GM19025 (cell line): ENCODE measurements around the gene TCOF1.

Experiments
- ATAC-seq: cut with Tn5 transposase; IDR thresholded peaks from one replicate; pipeline ENCODE4 v1.9.1; 2021; ENCODE audit warnings: mild to moderate bottlenecking, low read depth, moderate library complexity; ENCODE audit not compliant: unreplicated experiment

Gene TCOF1

GRCh38 chr5:150347003-150347402, 10.5 kb upstream of the TCOF1 start:
- ATAC-seq: no peak

GRCh38 chr5:150347451-150347850, 10.0 kb upstream of the TCOF1 start:
- ATAC-seq: no peak

DNA sequence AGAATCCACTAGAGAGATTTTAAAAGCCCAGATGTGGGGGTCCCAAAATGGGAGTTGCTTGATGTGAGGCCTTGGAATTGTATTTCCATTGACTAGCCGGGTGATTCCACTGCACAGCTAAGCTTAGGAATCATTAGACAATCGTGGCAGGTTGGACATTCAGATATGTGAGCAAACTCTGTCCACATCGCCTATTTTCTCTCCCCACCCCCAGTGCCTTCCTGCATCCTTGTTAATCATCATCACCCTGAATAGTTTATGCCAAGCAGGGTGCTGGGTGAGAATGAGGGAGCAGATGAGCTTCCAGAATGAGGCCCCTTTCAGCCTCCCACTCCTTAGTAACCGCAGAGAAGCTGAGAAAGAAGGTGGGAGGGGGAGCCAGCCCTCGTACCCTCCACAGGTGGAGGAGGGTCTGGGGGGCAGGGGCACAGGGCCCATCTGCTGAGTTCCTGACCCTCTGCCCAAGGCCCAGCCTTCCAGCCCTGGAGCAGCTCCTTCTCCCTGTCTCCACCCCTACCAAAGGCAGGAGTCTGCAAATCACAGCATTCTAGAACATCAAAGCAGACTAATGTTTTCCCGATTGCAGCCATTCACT, 7.7 kb upstream of the TCOF1 start:
- no peak for ATAC-seq

DNA sequence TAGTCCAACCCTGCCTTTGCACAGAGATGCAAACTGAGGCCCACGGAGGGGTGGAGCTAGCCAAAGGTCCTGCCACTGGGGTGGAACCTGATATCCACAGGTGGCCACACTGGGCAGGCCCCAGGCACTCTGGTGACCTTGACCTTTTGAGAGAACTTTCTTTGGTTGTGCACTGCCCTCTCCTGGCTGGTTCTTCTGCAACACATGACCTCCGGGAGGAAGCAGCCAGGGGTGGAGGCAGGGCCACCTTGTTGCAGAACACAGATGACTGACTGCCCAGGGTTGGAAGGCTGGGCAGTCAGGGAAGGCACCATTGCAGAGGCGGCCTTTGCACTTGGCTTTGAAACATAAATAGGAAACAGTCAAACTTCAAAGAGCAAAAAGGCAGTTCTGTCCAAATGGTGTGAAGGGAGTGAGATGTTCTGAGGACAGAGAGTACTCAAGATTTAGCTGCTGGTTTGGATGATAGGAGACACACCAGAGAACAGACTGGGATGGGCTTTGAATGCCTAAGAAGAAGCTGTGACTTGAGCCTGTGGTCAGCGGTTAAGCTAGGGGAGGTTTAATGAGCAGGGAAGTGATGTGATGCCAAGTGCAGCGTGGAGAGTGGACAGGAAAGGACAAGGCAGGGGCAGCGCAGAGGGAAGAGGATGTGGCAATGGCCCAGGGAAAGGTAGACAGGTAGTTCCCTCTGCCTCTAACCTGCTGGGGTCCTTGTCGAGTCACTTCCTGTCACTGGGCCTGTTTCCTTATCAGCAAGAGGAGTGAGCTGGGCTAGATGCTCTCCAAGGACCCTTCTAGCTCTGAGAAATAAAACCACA, 6.8 kb upstream of the TCOF1 start:
- ATAC-seq: peak; percentile 87

DNA sequence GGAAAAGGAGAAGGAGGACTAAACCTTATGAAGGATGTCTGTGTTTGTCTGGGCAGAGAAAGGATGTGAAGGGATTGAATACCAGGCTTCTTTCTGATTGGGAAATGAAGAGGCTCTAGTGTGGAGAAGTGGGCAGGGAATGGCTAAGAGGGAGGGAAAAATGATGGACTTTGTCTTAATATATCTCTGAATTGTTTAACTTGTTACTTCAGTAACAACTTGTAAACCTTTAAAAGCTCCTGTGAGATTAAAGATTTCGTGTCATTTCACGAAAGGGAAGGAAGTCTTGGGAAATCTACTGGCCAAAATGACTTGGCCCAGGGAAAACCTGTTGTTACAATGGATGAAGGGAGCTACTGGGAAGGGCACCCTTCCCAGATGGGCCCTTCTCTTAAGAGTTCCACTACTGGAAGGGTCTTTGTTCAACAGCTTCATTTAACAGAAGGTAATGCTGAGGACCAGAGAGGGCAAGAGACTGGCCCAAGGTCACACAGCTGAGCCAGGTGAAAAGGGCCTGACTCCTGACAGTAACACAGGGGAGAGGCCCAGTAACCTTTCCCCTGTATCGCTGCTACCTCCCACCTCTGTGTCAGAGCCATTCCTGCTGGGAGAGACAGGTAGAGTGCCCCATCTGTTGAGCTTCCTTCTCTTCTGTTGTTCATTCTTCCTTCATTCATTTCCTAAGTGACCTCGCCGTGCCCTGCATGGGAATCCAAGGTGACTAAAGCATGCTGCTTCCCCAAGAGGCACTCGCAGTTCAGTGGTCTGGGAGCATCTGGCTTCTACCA, 5.1 kb upstream of the TCOF1 start:
- ATAC-seq: no peak

- ATAC-seq: no peak
Measured at GRCh38 chr5:150353032-150353675, 4.3 kb upstream of the TCOF1 start.

GRCh38 chr5:150355791-150356190, 1.7 kb upstream of the TCOF1 start:
- ATAC-seq: no peak

- ATAC-seq: no peak
Measured at GRCh38 chr5:150356575-150357294, 762 bp upstream of the TCOF1 start.

GRCh38 chr5:150358261-150359095, 981 bp downstream of the TCOF1 start:
- ATAC-seq: no peak

GRCh38 chr5:150361301-150361700, 3.8 kb downstream of the TCOF1 start:
- ATAC-seq: peak; percentile 24

- no peak for ATAC-seq
Measured at GRCh38 chr5:150363185-150363584, 5.7 kb downstream of the TCOF1 start.

- ATAC-seq: no peak
Measured at GRCh38 chr5:150364004-150364403, 6.5 kb downstream of the TCOF1 start.

DNA sequence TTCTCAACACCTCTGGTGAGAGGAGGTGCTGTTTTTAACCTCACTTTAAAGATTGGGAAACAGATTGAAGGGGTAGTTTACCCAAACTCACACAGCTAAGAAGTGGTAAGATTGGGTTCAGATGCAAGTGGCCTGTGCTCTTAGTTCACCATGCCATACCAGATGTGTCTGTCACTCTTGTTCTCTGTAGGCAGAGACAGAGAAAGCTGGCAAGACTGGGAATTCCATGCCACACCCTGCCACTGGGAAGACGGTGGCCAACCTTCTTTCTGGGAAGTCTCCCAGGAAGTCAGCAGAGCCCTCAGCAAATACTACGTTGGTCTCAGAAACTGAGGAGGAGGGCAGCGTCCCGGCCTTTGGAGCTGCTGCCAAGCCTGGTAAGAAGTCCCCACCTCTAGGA, 11.0 kb downstream of the TCOF1 start:
- ATAC-seq: no peak

GRCh38 chr5:150372639-150373038, 15.1 kb downstream of the TCOF1 start:
- no peak for ATAC-seq

DNA sequence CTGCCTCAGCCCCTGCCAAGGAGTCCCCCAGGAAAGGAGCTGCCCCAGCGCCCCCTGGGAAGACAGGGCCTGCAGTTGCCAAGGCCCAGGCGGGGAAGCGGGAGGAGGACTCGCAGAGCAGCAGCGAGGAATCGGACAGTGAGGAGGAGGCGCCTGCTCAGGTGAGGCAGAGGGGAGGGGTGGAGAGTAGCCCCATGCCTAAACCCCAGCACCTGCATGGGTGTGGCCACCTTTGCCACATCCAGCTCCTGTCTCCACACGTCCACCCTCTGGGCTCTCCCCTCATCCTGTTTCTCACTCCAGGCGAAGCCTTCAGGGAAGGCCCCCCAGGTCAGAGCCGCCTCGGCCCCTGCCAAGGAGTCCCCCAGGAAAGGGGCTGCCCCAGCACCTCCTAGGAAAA, 17.2 kb downstream of the TCOF1 start:
- no peak for ATAC-seq

DNA sequence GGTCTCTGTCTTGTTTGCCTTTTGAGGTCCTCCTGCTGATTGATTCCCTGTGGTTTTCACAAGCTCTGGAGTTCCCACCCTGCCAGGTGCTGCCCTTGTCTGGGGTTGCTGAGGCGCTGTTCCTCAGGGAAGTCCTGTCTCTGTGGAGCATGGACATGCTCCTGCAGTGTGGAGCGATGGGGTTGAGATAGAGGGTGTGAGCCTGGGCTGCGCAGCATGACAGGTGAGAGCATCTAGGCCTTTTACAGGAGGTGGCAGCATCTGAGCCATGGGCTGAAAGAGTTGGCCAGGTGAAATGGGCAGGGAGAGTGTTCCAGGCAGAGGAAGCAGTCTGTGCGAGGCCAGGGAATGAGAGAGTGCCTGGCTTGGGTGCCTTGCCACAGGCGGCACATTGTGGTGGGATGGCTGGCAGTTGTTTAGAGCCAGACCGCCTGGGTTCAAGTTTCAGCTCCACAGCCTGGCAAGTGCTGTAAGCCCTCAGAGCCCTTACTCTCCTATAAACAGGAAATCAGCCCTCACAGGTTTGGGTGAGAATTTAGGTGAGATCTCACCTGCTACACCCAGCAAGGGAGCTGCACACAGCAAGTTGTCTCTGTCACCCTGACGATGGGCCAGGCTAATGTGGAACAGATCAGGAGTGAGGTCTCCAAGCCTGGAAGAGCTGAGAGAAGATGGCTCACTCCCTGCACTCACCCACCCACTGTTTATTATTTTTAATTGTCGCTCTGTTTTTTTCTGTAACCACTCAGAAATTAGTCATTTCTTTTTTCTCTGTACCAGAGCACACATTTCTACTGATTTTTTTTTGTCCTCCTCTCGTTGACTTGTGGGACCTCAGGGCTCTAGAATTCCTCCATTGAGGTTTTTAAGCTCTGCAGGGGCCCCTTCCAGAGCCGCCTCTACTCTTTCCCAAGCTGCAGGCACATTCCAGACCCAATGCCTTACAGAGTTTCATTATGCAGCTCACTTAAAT, 19.6 kb downstream of the TCOF1 start:
- ATAC-seq: no peak

GRCh38 chr5:150377964-150378694, 20.6 kb downstream of the TCOF1 start:
- no peak for ATAC-seq

DNA sequence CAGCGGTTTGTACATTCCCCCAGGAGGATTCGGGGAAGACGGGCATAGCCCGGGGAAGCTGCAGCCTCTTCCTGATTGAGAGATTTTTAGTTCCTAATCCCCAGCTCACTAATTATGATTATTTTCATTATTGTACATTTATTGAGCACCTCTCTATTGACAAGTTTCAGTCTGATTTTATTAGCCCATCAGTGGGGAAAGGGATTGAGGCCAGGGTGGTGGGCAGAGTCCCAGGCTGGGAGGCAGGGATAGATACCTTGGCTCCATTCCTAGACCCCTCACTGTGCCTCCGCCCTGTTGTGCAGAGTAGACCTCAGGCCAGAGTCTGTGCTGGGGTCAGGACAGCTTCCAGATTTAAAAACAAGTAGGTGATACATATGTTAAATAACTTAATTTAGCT, 27.2 kb downstream of the TCOF1 start:
- ATAC-seq: no peak
